ENCODE measurements around the gene SPO11.

GRCh38 chr20:57290178-57290484 lies 39.5 kb upstream of the SPO11 start:
- TF ChIP-seq POLR2A (IDR thresholded peaks at IDR 0.05): no peak
- TF ChIP-seq, protein P1, sequence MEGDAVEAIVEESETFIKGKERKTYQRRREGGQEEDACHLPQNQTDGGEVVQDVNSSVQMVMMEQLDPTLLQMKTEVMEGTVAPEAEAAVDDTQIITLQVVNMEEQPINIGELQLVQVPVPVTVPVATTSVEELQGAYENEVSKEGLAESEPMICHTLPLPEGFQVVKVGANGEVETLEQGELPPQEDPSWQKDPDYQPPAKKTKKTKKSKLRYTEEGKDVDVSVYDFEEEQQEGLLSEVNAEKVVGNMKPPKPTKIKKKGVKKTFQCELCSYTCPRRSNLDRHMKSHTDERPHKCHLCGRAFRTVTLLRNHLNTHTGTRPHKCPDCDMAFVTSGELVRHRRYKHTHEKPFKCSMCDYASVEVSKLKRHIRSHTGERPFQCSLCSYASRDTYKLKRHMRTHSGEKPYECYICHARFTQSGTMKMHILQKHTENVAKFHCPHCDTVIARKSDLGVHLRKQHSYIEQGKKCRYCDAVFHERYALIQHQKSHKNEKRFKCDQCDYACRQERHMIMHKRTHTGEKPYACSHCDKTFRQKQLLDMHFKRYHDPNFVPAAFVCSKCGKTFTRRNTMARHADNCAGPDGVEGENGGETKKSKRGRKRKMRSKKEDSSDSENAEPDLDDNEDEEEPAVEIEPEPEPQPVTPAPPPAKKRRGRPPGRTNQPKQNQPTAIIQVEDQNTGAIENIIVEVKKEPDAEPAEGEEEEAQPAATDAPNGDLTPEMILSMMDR (IDR thresholded peaks at IDR 0.05): no peak
- TF ChIP-seq POLR2AphosphoS5 (IDR thresholded peaks at IDR 0.05): no peak
- TF ChIP-seq EP300 (IDR thresholded peaks at IDR 0.05): no peak
